ENCODE data around the gene ZNF664. TPM values are rescaled to one million over a fixed set of nuclear protein-coding genes. Genes with fewer than 3 reads are reported as not detected.

Gene ZNF664
- total and polyA plus RNA-seq, 2 experiments from 2014 or later: 11.3 to 29.1 TPM

DNA sequence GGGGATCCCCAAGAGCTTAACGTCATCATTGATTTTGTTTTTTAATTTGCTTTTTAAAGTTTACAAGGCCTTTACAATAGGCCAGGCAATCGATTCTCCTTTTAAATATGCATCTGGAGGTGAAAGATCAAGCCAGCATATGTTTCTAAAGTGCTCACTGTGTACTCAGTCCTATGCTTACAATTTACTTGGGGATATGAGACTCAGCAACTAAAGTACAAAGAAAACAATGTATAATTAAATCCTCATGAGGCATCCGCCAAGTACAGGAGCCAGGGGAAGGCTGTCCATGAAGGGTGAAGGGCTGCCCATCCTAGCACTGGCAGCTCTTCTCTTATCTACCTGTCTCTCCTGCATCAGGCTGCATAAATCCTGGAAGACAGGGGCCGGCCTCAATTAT is 12.2 kb upstream of the ZNF664 start:
- H3K9me3 ChIP-seq (ENCODE audit: low read depth): no peaks in the 10 kb centered on the region
- WGBS, 2 experiments (ENCODE audit: low coverage in 1 of 2, low lambda C conversion rate in 2 of 2, missing lambda C conversion rate in 2 of 2): 60 to 76% methylated on average over 4 of the region's 4 CpGs
- no peak for TF ChIP-seq EZH2phosphoT487 (IDR thresholded peaks at IDR 0.05; ENCODE audit: insufficient read depth, low read depth)
- TF ChIP-seq EZH2 (IDR thresholded peaks at IDR 0.05; ENCODE audit: insufficient read depth, poor library complexity, severe bottlenecking): no peak
- peaks cover 1% of the 10 kb centered on the region; the same call in 1 of the 2 replicates for H3K4me1 ChIP-seq (ENCODE audit: insufficient read depth)
- no peak overlapping the region for H3K27ac ChIP-seq
- H3K27me3 ChIP-seq (replicated peaks; ENCODE audit: insufficient read depth): no peaks in the 10 kb centered on the region
- no peak overlapping the region for H2AFZ ChIP-seq
- no peaks in the 10 kb centered on the region for H3K9me2 ChIP-seq (ENCODE audit: insufficient read depth)
- in situ Hi-C loops (cut with MboI): no loop called here
- DNase-seq: no peak
- no peaks in the 10 kb centered on the region for H3K36me3 ChIP-seq (ENCODE audit: low read depth)
- no peak overlapping the region for H3K9ac ChIP-seq
- H3F3A ChIP-seq (ENCODE audit: insufficient read depth): peaks cover 2% of the 10 kb centered on the region
- H3K79me2 ChIP-seq (ENCODE audit: insufficient read depth): peaks cover 46% of the 10 kb centered on the region
- no peak overlapping the region for H3K4me3 ChIP-seq
- H3K4me2 ChIP-seq (ENCODE audit: unreplicated experiment): no peak overlapping the region
- H4K20me1 ChIP-seq (ENCODE audit: insufficient read depth): no peaks in the 10 kb centered on the region

- H3K27me3 ChIP-seq (replicated peaks; ENCODE audit: insufficient read depth): no peaks in the 10 kb centered on the region
- no peak overlapping the region for H3K9ac ChIP-seq
- H3K4me3 ChIP-seq: no peak overlapping the region
- DNase-seq: no peak
- H3K9me2 ChIP-seq (ENCODE audit: insufficient read depth): no peaks in the 10 kb centered on the region
- H3K4me2 ChIP-seq (ENCODE audit: unreplicated experiment): no peak overlapping the region
- H3K9me3 ChIP-seq (ENCODE audit: low read depth): no peaks in the 10 kb centered on the region
- no peak overlapping the region for H3K27ac ChIP-seq
- peaks cover 9% of the 10 kb centered on the region for H3F3A ChIP-seq (ENCODE audit: insufficient read depth)
- H3K36me3 ChIP-seq (ENCODE audit: low read depth): no peaks in the 10 kb centered on the region
- H2AFZ ChIP-seq: no peak overlapping the region
- TF ChIP-seq EZH2 (IDR thresholded peaks at IDR 0.05; ENCODE audit: insufficient read depth, poor library complexity, severe bottlenecking) (no peak), EZH2phosphoT487 (IDR thresholded peaks at IDR 0.05; ENCODE audit: insufficient read depth, low read depth) (no peak)
- WGBS, 2 experiments (ENCODE audit: low coverage in 1 of 2, low lambda C conversion rate in 2 of 2, missing lambda C conversion rate in 2 of 2): 91 to 93% methylated on average over 12 of the region's 12 CpGs
- peaks cover 10% of the 10 kb centered on the region for H3K4me1 ChIP-seq (ENCODE audit: insufficient read depth)
- in situ Hi-C loops (cut with MboI): no loop called here
- H4K20me1 ChIP-seq (ENCODE audit: insufficient read depth): no peaks in the 10 kb centered on the region; the same call in 1 of the 2 replicates
- peaks cover 50% of the 10 kb centered on the region for H3K79me2 ChIP-seq (ENCODE audit: insufficient read depth)
Observed at GRCh38 chr12:123961585-123962345, 11.2 kb upstream of the ZNF664 start.

DNA sequence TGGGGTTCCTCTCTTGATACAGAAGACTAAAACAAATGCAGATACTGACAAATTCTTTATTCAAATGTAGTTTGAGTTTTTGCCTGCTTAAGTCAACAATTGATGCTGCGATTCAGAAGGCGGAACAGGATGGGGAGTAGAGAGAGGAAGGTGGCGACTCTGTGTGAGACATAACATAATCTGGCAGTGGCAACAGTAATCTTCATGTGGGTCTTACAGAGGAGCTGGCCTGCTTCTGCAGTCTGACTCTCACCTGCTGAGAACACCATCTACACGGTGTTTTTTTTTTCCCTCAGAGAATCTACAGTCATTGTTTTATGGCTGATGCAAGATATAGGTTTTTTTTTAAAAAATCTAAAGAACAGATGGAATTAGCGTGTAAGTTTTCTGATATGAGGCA is 10.5 kb upstream of the ZNF664 start:
- H3K4me2 ChIP-seq (ENCODE audit: unreplicated experiment): no peak overlapping the region
- no peaks in the 10 kb centered on the region for H3K9me3 ChIP-seq (ENCODE audit: low read depth)
- H3K4me1 ChIP-seq (ENCODE audit: insufficient read depth): peaks cover 18% of the 10 kb centered on the region
- DNase-seq: no peak
- no peak overlapping the region for H2AFZ ChIP-seq
- peaks cover 16% of the 10 kb centered on the region for H3F3A ChIP-seq (ENCODE audit: insufficient read depth)
- H3K9ac ChIP-seq: no peak overlapping the region
- peaks cover 5% of the 10 kb centered on the region; the same call in 1 of the 2 replicates for H4K20me1 ChIP-seq (ENCODE audit: insufficient read depth)
- no peak overlapping the region for H3K4me3 ChIP-seq
- H3K79me2 ChIP-seq (ENCODE audit: insufficient read depth): peaks cover 57% of the 10 kb centered on the region
- TF ChIP-seq EZH2 (IDR thresholded peaks at IDR 0.05; ENCODE audit: insufficient read depth, poor library complexity, severe bottlenecking) (no peak), EZH2phosphoT487 (IDR thresholded peaks at IDR 0.05; ENCODE audit: insufficient read depth, low read depth) (no peak)
- no peaks in the 10 kb centered on the region for H3K9me2 ChIP-seq (ENCODE audit: insufficient read depth)
- no peaks in the 10 kb centered on the region for H3K27me3 ChIP-seq (replicated peaks; ENCODE audit: insufficient read depth)
- 85 to 86% methylated on average over 5 of the region's 5 CpGs for WGBS, 2 experiments (ENCODE audit: low coverage in 1 of 2, low lambda C conversion rate in 2 of 2, missing lambda C conversion rate in 2 of 2)
- no peak overlapping the region for H3K27ac ChIP-seq
- in situ Hi-C loops (cut with MboI): no loop called here
- no peaks in the 10 kb centered on the region for H3K36me3 ChIP-seq (ENCODE audit: low read depth)

- no peak overlapping the region for H2AFZ ChIP-seq
- H3K36me3 ChIP-seq (ENCODE audit: low read depth): no peaks in the 10 kb centered on the region
- no peak overlapping the region for H3K4me3 ChIP-seq
- peaks cover 30% of the 10 kb centered on the region for H3F3A ChIP-seq (ENCODE audit: insufficient read depth)
- no peak for DNase-seq
- H3K9me3 ChIP-seq (ENCODE audit: low read depth): no peaks in the 10 kb centered on the region
- peaks cover 70% of the 10 kb centered on the region for H3K79me2 ChIP-seq (ENCODE audit: insufficient read depth)
- H3K27me3 ChIP-seq (replicated peaks; ENCODE audit: insufficient read depth): no peaks in the 10 kb centered on the region
- H3K27ac ChIP-seq: no peak overlapping the region
- H3K9ac ChIP-seq: no peak overlapping the region
- TF ChIP-seq EZH2phosphoT487 (IDR thresholded peaks at IDR 0.05; ENCODE audit: insufficient read depth, low read depth) (no peak), EZH2 (IDR thresholded peaks at IDR 0.05; ENCODE audit: insufficient read depth, poor library complexity, severe bottlenecking) (no peak)
- H3K4me2 ChIP-seq (ENCODE audit: unreplicated experiment): no peak overlapping the region
- H3K4me1 ChIP-seq (ENCODE audit: insufficient read depth): peaks cover 31% of the 10 kb centered on the region
- WGBS, 2 experiments (ENCODE audit: low coverage in 1 of 2, low lambda C conversion rate in 2 of 2, missing lambda C conversion rate in 2 of 2): 96 to 99% methylated on average over 4 of the region's 4 CpGs
- H4K20me1 ChIP-seq (ENCODE audit: insufficient read depth): peaks cover 5% of the 10 kb centered on the region; the same call in 1 of the 2 replicates
- in situ Hi-C loops (cut with MboI): no loop called here
- H3K9me2 ChIP-seq (ENCODE audit: insufficient read depth): no peaks in the 10 kb centered on the region
Observed at GRCh38 chr12:123963821-123964220, 9.2 kb upstream of the ZNF664 start.

All from GM23248 (cell line).